BJ (cell line): Measurements from ENCODE around the gene ZNF471. TPM values are rescaled to one million over a fixed set of nuclear protein-coding genes. Genes with fewer than 3 reads are reported as not detected.

Experiments
- CTCF ChIA-PET: fragments of 350-600 bp; formaldehyde crosslinking; extraction: SDS; loops from one replicate; lab custom pipeline; 2021; ENCODE audit warnings: antibody characterized with exemption, inconsistent platforms; lab: Yijun Ruan, JAX
- POLR2A ChIA-PET: fragments of 300-600 bp; sonication (Branson Sonifier 250); formaldehyde crosslinking; extraction: SDS; loops from one replicate; lab custom pipeline; 2021; ENCODE audit warnings: antibody characterized with exemption; lab: Charles Lee
- DNase-seq: peaks from one replicate; pipeline ENCODE4 v3.0.0-alpha.2; 2011; ENCODE audit warnings: low read depth
- H3K27me3 ChIP-seq: 2 replicates; pipeline ENCODE4 v1.6.0; 2011; ENCODE audit warnings: low read length; ENCODE audit not compliant: control insufficient read depth, insufficient read depth
- H3K36me3 ChIP-seq: 2 replicates; pipeline ENCODE4 v1.5.1; 2011; ENCODE audit warnings: low read length; ENCODE audit not compliant: control insufficient read depth, insufficient read depth
- H3K4me3 ChIP-seq: 2 replicates; pipeline ENCODE4 v1.5.1; 2011; ENCODE audit warnings: low read depth, mild to moderate bottlenecking, control low read depth, low read length
- polyA plus RNA-seq: library from polyadenylated mRNA; depleted of rRNA; stranded (reverse); fragments of >200 nt; gene quantifications from 2 replicates; pipeline ENCODE4 v1.2.3, GENCODE V29; 2011; rRNA removed
- TF ChIP-seq, protein P1 (sequence below): IDR thresholded peaks from 2 replicates; pipeline ENCODE4 v1.5.1; 2011; ENCODE audit warnings: low read depth, mild to moderate bottlenecking, control low read depth, inconsistent platforms, low read length, moderate library complexity; ENCODE audit not compliant: insufficient read depth

ZNF471 gene
- polyA plus RNA-seq, 1 experiment = 2.2 TPM

DNA sequence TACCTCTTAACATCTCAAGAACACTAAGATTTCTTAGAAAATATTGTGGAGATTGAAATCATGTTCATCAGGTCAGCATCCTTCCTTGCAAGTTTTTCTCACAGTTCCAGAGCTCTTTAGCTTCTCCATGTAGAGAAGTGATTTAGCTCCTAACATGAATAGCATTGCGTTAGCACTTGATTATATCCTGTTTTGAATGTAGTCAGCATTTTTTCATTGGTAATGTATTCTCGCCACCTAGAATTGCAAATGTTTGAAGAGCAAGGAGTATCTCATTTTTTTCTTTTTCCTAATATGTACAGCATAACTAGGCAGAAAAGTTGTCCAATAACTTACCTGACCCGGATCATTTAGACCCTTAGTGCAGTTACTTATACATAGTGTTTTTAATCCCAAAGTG lies 66.3 kb downstream of the ZNF471 start:
- no peaks in the 10 kb centered on the region for H3K27me3 ChIP-seq
- ChIA-PET CTCF (no interaction called here), POLR2A (interaction anchor here (0.5 kb wide), 1 partner anchor 50 kb away, joined by 5 read pairs; no protein-coding TSS in a partner anchor)
- TF ChIP-seq, protein P1, sequence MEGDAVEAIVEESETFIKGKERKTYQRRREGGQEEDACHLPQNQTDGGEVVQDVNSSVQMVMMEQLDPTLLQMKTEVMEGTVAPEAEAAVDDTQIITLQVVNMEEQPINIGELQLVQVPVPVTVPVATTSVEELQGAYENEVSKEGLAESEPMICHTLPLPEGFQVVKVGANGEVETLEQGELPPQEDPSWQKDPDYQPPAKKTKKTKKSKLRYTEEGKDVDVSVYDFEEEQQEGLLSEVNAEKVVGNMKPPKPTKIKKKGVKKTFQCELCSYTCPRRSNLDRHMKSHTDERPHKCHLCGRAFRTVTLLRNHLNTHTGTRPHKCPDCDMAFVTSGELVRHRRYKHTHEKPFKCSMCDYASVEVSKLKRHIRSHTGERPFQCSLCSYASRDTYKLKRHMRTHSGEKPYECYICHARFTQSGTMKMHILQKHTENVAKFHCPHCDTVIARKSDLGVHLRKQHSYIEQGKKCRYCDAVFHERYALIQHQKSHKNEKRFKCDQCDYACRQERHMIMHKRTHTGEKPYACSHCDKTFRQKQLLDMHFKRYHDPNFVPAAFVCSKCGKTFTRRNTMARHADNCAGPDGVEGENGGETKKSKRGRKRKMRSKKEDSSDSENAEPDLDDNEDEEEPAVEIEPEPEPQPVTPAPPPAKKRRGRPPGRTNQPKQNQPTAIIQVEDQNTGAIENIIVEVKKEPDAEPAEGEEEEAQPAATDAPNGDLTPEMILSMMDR = no peak
- H3K36me3 ChIP-seq = peaks cover 7% of the 10 kb centered on the region
- DNase-seq = no peak
- H3K4me3 ChIP-seq = no peak overlapping the region

DNA sequence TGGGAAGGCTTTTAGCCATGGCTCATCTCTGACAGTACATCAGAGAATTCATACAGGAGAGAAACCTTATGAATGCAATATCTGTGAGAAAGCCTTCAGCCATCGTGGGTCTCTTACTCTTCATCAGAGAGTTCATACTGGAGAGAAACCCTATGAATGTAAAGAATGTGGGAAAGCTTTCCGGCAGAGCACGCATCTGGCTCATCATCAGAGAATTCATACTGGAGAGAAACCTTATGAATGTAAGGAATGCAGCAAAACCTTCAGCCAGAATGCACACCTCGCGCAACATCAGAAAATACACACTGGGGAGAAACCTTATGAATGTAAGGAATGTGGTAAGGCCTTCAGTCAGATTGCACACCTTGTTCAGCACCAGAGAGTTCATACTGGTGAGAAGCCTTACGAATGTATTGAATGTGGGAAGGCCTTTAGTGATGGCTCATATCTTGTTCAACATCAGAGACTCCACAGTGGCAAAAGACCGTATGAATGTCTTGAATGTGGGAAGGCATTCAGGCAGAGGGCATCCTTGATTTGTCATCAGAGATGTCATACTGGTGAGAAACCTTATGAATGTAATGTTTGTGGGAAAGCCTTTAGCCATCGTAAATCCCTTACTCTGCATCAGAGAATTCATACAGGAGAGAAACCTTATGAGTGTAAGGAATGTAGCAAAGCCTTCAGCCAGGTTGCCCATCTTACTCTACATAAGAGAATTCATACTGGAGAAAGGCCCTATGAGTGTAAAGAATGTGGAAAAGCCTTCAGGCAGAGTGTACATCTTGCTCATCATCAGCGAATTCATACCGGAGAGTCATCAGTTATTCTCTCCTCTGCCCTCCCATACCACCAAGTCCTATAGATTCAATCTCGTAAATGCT lies 70.3 kb downstream of the ZNF471 start:
- POLR2A ChIA-PET = no interaction called here
- peaks cover 1% of the 10 kb centered on the region for H3K36me3 ChIP-seq
- no peak overlapping the region for H3K4me3 ChIP-seq
- TF ChIP-seq, protein P1 = no peak
- no peaks in the 10 kb centered on the region for H3K27me3 ChIP-seq
- no peak for DNase-seq
- CTCF ChIA-PET = no interaction called here

Other genes starting within 250 kb of the ZNF471 start
- not detected in 2 replicates for gene EDDM13, start 235.1 kb upstream of the ZNF471 start, polyA plus RNA-seq
- gene ZSCAN5A, start 193.0 kb upstream of the ZNF471 start, polyA plus RNA-seq = 4.0 and 4.9 TPM in 2 replicates
- gene ZNF582, start 114.3 kb upstream of the ZNF471 start, polyA plus RNA-seq = 2.4 and 3.5 TPM in 2 replicates
- gene ZNF583, start 103.5 kb upstream of the ZNF471 start, polyA plus RNA-seq = 1.5 and 4.4 TPM in 2 replicates
- gene ZNF667, start 30.5 kb upstream of the ZNF471 start, polyA plus RNA-seq = 1.9 and 3.2 TPM in 2 replicates
- gene ZFP28, start 31.1 kb downstream of the ZNF471 start, polyA plus RNA-seq = 2.6 and 4.9 TPM in 2 replicates
- gene ZNF470, start 59.6 kb downstream of the ZNF471 start, polyA plus RNA-seq = 1.7 and 2.7 TPM in 2 replicates
- 3.8 and 6.6 TPM in 2 replicates for gene ZNF71, start 87.4 kb downstream of the ZNF471 start, polyA plus RNA-seq
- gene SMIM17, start 135.3 kb downstream of the ZNF471 start, polyA plus RNA-seq = 0.07 TPM in 1 of 2 replicates, not detected in the other
- gene ZNF835, start 163.9 kb downstream of the ZNF471 start, polyA plus RNA-seq = not detected in 2 replicates